ENCODE data around the gene CNOT3. TPM values are rescaled to one million over a fixed set of nuclear protein-coding genes. Genes with fewer than 3 reads are reported as not detected.

Gene CNOT3
- total and polyA plus RNA-seq, 9 of the 15 experiments (the other 6 are each of a cell fraction or from before 2014, with no cell fraction given), result 0.27 to 60.4 (median 9.9) TPM

DNA sequence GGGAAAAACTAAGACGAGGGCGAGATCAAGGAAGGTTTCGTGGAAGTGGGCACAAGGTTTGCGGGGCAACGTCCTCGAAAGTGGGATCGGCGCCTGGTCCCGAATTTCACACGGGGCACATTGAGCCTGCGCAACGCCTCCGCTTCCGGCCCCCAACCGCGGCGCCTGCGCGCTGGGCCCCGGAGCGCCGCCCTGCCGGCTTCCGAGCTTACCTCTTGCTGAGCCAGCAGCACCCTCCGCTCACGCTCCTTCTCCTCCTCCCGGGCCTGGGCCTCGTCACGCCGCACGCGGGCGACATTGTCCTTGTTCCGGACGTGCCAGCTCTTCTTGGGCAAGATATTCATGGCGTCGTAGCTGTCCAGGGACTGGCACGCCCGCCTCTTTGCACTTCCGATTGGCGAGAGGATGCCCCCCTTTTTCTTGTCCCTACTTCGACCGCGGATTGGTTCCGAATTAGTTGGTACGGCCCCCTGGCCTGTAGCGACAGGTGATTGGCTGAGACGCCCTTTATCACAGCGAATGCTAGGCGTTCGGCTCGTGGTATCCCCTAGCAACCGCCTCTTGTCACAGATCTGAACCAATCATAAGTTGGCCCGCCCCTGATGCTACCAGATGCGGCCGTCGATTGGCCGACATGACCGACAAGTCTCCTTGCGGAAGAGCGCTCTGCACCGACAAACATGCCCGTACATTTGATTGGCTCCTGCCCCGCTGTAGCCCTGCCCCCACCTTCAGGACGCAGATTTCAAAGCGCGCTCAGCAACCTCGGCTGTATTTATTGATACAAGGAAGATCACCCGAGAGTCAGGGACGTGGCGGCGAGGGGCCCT is 22.0 kb downstream of the CNOT3 start, which contains the start of gene LENG1 (continued):
- TF ChIP-seq UBTF (IDR thresholded peaks at IDR 0.05; ENCODE audit: borderline replicate concordance in 1 of 2, low read depth in 2 of 2, low read length in 2 of 2) (no peak), MAX (CRISPR knock-in tag; IDR thresholded peaks at IDR 0.05) (peak; percentile 71), SNAPC5 (CRISPR knock-in tag; IDR thresholded peaks at IDR 0.05) (no peak), TBP (optimal IDR thresholded peaks at IDR 0.05; ENCODE audit: low read depth, low read length) (peak; percentile 71), HNRNPLL (IDR thresholded peaks at IDR 0.05; ENCODE audit: low read depth, low read length, poor library complexity, severe bottlenecking) (peak; percentile 36), CBX8 (IDR thresholded peaks at IDR 0.05; ENCODE audit: borderline replicate concordance, extremely low read depth, low read depth, low read length, poor library complexity, severe bottlenecking) (no peak), CREB1 (IDR thresholded peaks at IDR 0.05) (peak; percentile 76), CREB1 (CRISPR knock-in tag; IDR thresholded peaks at IDR 0.05) (peak; percentile 80), SUPT5H (IDR thresholded peaks at IDR 0.05) (peak; percentile 86), BACH1 (tag; IDR thresholded peaks at IDR 0.05) (no peak), THRB (CRISPR knock-in tag; conservative IDR thresholded peaks at IDR 0.05) (no peak), HMBOX1 (IDR thresholded peaks at IDR 0.05) (no peak), NCOA2 (IDR thresholded peaks at IDR 0.05; ENCODE audit: partially characterized antibody in 2 of 2) (no peak), ZNF12 (CRISPR knock-in tag; IDR thresholded peaks at IDR 0.05) (0 out of 2 replicates have a peak, but pooled peaks have one; percentile 43), RAD51 (IDR thresholded peaks at IDR 0.05; ENCODE audit: borderline replicate concordance, low read depth) (no peak), MAFK (IDR thresholded peaks at IDR 0.05; ENCODE audit: low read length) (0 out of 2 replicates have a peak, but pooled peaks have one; percentile 4)
- TF ChIP-seq, protein P1, sequence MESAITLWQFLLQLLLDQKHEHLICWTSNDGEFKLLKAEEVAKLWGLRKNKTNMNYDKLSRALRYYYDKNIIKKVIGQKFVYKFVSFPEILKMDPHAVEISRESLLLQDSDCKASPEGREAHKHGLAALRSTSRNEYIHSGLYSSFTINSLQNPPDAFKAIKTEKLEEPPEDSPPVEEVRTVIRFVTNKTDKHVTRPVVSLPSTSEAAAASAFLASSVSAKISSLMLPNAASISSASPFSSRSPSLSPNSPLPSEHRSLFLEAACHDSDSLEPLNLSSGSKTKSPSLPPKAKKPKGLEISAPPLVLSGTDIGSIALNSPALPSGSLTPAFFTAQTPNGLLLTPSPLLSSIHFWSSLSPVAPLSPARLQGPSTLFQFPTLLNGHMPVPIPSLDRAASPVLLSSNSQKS (CRISPR knock-in tag; IDR thresholded peaks at IDR 0.05), result no peak
- TF ChIP-seq, protein P2, sequence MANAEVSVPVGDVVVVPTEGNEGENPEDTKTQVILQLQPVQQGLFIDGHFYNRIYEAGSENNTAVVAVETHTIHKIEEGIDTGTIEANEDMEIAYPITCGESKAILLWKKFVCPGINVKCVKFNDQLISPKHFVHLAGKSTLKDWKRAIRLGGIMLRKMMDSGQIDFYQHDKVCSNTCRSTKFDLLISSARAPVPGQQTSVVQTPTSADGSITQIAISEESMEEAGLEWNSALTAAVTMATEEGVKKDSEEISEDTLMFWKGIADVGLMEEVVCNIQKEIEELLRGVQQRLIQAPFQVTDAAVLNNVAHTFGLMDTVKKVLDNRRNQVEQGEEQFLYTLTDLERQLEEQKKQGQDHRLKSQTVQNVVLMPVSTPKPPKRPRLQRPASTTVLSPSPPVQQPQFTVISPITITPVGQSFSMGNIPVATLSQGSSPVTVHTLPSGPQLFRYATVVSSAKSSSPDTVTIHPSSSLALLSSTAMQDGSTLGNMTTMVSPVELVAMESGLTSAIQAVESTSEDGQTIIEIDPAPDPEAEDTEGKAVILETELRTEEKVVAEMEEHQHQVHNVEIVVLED (CRISPR knock-in tag; IDR thresholded peaks at IDR 0.05), result 0 out of 2 replicates have a peak, but pooled peaks have one; percentile 3

Data from K562 (cell line).